Cardiac fibroblast (primary cell): ENCODE measurements around the gene LYRM4.

Experiments
- DNase-seq, 2 donors: peaks; one replicate each; pipeline versions ENCODE4 v3.0.0 to v3.0.0-alpha.2; 2010; ENCODE audit warnings: low read depth in 2 of 2
- H3K4me3 ChIP-seq, 2 donors: replicated peaks in 1 of 2; 1 replicate in 1 of 2; 2 replicates in 1 of 2; pipeline ENCODE4 v1.5.1; 2011; ENCODE audit warnings: low read depth in 2 of 2, low read length in 2 of 2, mild to moderate bottlenecking in 2 of 2, moderate library complexity in 1 of 2
- TF ChIP-seq, protein P1 (sequence below): IDR thresholded peaks from one replicate; pipeline ENCODE4 v1.5.1; 2011; ENCODE audit warnings: low read depth, mild to moderate bottlenecking, low read length, inconsistent platforms

The LYRM4 gene

DNA sequence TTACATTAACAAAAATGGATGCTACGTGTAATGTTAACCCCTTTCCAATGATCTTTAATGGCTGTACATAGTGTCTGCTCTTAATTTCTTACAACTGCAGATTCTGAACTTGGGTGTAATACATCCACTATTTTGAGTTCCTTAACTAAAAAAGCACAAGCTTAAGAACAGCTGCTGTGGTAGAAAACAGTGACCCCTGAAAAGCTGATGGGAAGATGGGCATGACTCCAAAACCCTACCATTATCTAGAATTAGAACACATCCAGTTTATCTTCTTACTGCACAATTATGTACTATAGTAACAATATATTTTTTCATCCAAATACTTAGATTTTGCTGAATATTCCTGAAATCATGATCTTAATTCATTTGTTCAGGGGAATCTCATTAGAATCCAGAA is 49.3 kb downstream of the LYRM4 start:
- DNase-seq: no peak
- TF ChIP-seq, protein P1, sequence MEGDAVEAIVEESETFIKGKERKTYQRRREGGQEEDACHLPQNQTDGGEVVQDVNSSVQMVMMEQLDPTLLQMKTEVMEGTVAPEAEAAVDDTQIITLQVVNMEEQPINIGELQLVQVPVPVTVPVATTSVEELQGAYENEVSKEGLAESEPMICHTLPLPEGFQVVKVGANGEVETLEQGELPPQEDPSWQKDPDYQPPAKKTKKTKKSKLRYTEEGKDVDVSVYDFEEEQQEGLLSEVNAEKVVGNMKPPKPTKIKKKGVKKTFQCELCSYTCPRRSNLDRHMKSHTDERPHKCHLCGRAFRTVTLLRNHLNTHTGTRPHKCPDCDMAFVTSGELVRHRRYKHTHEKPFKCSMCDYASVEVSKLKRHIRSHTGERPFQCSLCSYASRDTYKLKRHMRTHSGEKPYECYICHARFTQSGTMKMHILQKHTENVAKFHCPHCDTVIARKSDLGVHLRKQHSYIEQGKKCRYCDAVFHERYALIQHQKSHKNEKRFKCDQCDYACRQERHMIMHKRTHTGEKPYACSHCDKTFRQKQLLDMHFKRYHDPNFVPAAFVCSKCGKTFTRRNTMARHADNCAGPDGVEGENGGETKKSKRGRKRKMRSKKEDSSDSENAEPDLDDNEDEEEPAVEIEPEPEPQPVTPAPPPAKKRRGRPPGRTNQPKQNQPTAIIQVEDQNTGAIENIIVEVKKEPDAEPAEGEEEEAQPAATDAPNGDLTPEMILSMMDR: no peak

DNA sequence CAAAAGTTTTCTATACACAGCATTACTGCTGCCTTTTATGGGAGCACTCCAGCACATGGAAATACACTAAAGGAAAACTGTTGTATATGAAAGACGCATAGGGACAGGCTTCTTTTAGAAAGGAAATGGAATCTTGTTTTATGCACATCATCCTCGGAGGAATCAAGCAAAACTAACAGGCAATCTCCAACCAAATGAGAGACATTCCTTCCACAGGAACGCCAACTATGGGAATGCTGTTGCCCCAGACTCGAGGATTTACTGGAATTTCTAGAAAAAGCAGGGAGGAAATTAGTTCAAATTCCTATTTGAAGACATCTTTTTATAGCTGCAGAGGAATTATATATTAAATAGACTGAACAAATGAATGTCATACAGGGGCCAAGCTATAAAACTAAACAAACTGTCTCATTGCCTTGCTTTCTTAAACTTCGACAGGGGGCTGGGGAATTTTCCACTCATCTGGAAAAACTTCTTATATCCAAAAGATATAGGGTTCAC is 52.2 kb downstream of the LYRM4 start:
- peak in 1 of 2 donors; percentile 25 for DNase-seq
- TF ChIP-seq, protein P1: no peak
- no peak overlapping the region for H3K4me3 ChIP-seq

More for the DNA sequence above, 49.3 kb downstream of the LYRM4 start:
- H3K4me3 ChIP-seq: no peak overlapping the region

DNA sequence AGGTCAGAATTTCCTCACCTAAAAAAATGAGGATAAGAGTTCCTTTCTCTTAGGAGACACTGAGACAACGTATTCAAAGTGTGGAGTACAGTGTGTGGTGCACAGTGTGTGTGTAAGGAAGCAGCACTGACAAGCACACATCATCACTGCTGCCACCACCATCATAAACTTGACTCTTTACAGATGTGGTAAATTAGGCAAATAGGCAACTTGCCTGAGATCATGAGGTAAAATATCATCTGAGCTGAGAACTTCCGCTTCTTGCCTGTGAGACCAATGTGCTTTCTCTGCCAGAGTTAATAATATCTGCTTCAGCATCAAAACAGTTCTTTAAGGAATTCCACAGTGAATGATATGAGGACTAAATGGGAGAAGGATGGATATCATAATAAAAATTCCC is 52.7 kb downstream of the LYRM4 start:
- no peak overlapping the region for H3K4me3 ChIP-seq
- peak; percentile 27 to 66 for DNase-seq
- TF ChIP-seq, protein P1: no peak

DNA sequence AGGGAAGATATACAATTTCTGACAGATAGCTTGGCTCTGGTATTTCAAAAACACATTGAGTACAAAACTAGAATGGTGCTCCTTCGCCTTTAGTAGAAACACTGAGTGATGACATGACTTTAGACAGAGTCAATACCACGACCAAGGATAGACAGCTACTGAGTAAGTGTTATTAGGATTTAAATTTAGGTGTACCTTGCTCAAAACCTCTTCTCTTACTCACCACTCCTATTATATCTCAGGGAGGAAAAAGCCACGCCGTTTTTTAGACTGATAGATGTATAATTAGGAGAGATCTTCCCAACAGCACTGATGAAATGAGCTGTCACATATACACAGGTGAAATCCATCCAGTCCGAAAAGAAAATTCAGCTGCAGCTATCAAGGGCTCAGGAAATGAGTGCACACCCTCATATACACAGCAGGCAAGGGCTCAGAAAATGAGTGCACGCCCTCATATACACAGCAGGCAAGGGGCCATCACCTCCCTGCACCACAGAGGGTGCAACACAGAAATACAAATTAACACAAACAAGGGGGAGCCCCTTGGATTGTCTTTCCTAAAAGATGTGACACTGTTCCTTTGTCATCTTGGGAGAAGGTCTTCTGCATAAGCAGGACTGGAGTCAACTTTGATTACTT is 53.7 kb downstream of the LYRM4 start:
- H3K4me3 ChIP-seq: no peak overlapping the region
- TF ChIP-seq, protein P1: no peak
- DNase-seq: no peak

DNA sequence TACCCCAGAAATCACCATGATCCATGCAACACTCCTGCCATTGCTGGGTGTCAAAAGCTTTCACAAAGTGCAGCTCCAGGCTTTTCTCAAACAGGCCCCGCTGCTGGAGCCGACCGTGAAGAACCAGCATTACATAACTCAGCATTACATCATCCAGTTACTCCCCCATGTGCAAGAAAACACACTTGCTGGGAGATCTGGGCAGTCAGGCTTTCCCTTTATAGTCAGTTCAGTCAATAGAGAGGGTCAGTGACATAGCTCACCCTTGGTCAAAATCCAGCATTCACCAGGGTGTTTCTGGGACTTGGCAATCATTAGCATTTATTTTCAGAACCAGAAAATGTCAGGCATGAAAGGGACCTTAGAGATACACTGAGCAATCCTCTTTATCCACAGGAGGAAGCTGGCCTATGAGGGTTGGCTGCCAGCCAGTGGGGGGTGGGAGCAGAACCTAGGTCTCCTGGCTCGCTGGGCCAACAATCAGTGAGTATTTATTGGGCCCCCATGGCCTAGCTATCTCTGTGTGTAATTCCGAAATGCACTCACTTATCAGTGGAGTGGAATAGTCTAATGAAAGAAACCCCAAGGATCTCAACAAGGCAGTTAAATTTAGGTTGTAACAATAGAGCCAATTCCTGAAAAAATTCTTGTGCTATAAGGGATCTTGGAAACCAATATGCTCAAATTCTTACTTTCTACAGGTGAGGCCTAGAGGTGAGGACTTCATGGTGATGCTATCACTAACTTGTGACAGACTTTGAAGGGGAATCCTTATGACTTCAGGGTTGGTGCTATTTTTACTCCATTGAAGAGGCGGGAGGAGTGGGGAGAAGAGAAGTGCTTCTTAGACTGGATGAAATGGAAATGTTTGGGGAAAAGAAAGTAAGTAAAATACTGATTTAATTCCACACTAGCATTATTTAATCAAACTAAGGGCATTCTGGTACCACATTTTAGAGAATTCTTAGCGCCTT is 54.6 kb downstream of the LYRM4 start:
- DNase-seq: peak; percentile 82 to 87
- no peak overlapping the region for H3K4me3 ChIP-seq
- TF ChIP-seq, protein P1: no peak

DNA sequence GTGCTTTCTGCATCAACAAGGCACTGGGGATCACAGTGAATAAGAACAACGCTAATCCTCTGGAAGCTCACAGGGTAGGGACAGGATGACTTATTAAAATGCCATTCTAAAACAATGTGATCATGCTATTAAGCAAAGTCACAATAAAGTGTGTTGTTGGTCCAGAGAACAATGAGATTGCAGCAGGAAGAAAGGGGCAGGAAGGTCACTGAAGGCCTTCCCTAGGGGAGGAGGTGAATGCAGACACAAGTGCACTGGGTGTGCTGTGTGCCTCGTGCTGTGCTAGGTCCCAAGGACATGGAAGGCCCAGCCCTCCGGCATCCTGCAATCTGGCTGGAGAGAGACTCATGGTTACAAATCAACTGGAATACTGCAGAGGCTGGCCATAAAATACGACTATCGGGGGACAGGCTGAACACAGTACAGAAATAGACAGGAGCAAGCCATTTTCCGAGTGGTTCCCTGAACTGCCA is 55.7 kb downstream of the LYRM4 start:
- DNase-seq: peak in 1 of 2 donors; percentile 65
- TF ChIP-seq, protein P1: no peak
- no peak overlapping the region for H3K4me3 ChIP-seq
